DND-41 (cell line): Measurements from ENCODE around the gene ADARB2.

Experiments used
- CTCF ChIP-seq: IDR thresholded peaks from 2 replicates; pipeline ENCODE4 v1.5.1; 2012; ENCODE audit warnings: borderline replicate concordance, low read length, moderate library complexity, mild to moderate bottlenecking; ENCODE audit not compliant: poor library complexity, severe bottlenecking; ENCODE audit errors: extremely low read depth
- EZH2 ChIP-seq: IDR thresholded peaks from 3 replicates; pipeline ENCODE4 v1.6.1; 2012; ENCODE audit warnings: borderline replicate concordance, low read depth, mild to moderate bottlenecking, moderate library complexity, low read length, inconsistent platforms; ENCODE audit not compliant: severe bottlenecking

- TF ChIP-seq CTCF (no peak), EZH2 (no peak)
These were observed 469.8 kb downstream of the ADARB2 start for GRCh38 chr10:1267568-1267967.
